HCT116 (cell line): Measurements from ENCODE around the gene LRRN3. TPM values are rescaled to one million over a fixed set of nuclear protein-coding genes. Genes with fewer than 3 reads are reported as not detected.

ENCODE experiments used
- ATAC-seq: fragments of 200-7000 bp; cut with Tn5 transposase; 2 replicates; pipeline ENCODE4 v1.9.1; 2020; ENCODE audit warnings: mild to moderate bottlenecking, moderate library complexity
- BruUV-seq: library from RNA; stranded (reverse); fragments of 400-500 nt; replicated peaks from 2 replicates; lab custom pipeline; 2021; lab: Mats Ljungman, UMichigan
- CTCF ChIA-PET: fragments of 300-600 bp; sonication (Branson Sonifier 250); formaldehyde crosslinking; loops from one replicate; lab custom pipeline; 2021; ENCODE audit warnings: antibody characterized with exemption; lab: Charles Lee
- POLR2A ChIA-PET: fragments of 300-600, 350-600 bp; sonication (Branson Sonifier 250); formaldehyde crosslinking; loops from one replicate; lab custom pipeline; 2021; ENCODE audit warnings: antibody characterized with exemption; lab: Charles Lee
- RAD21 ChIA-PET, 2 experiments: fragments of 300-600 bp; sonication (Branson Sonifier 250); formaldehyde crosslinking; loops; one replicate each; lab custom pipeline; 2023; ENCODE audit warnings: low total read pairs in 2 of 2; ENCODE audit not compliant: uncharacterized antibody in 2 of 2, unreplicated experiment in 2 of 2, low non-redundant PET in 1 of 2; lab: Charles Lee
- DNase-seq: peaks from one replicate; pipeline ENCODE4 v3.0.0-alpha.2; 2010; ENCODE audit warnings: low read depth, low spot score
- H2AFZ ChIP-seq: fragments of 200-600 bp; shearing (Covaris generic), sonication (generic); 2 replicates; pipeline ENCODE4 v1.6.1; 2017; ENCODE audit warnings: low read depth, mixed run types, mixed read lengths, antibody characterized with exemption, low read length; ENCODE audit not compliant: poor library complexity, severe bottlenecking
- H3K27ac ChIP-seq: 2 replicates; pipeline ENCODE4 v1.5.1; 2012; ENCODE audit warnings: low read depth, low read length
- H3K27me3 ChIP-seq: fragments of 200-600 bp; sonication (generic); 2 replicates; pipeline ENCODE4 v1.6.1; 2016; ENCODE audit warnings: mixed run types, low read length, mixed read lengths; ENCODE audit not compliant: insufficient read depth
- H3K36me3 ChIP-seq, 2 experiments: fragments of 200-500 bp in 1 of 2; fragments of 200-600 bp in 1 of 2; sonication (Bioruptor generic) in 1 of 2; sonication (generic) in 1 of 2; 2 replicates each; pipeline versions ENCODE4 v1.5.1 to v1.6.1; 2014 to 2016; ENCODE audit warnings: low read length in 2 of 2, inconsistent platforms in 1 of 2, mixed read lengths in 1 of 2, mixed run types in 1 of 2; ENCODE audit not compliant: insufficient read depth in 2 of 2, control insufficient read depth in 1 of 2
- H3K4me1 ChIP-seq, 2 experiments: fragments of 200-600 bp in 1 of 2; sonication (generic) in 1 of 2; 2 replicates each; pipeline versions ENCODE4 v1.5.1 to v1.6.1; 2012 to 2017; ENCODE audit warnings: low read length in 2 of 2, inconsistent platforms in 1 of 2, mild to moderate bottlenecking in 1 of 2, mixed read lengths in 1 of 2, mixed run types in 1 of 2, moderate library complexity in 1 of 2; ENCODE audit not compliant: insufficient read depth in 2 of 2, control insufficient read depth in 1 of 2
- H3K4me2 ChIP-seq: fragments of 200-600 bp; sonication (generic); 2 replicates; pipeline ENCODE4 v1.6.1; 2017; ENCODE audit warnings: mixed run types, low read length, mixed read lengths
- H3K4me3 ChIP-seq, 2 experiments: fragments of 200-600 bp in 1 of 2; sonication (generic) in 1 of 2; replicated peaks in 1 of 2; 2 replicates each; pipeline ENCODE4 v1.5.1; 2011 to 2016; ENCODE audit warnings: low read length in 2 of 2, control low read depth in 1 of 2, low read depth in 1 of 2, mild to moderate bottlenecking in 1 of 2, mixed read lengths in 1 of 2, mixed run types in 1 of 2
- H3K79me2 ChIP-seq: fragments of 200-600 bp; sonication (generic); 2 replicates; pipeline ENCODE4 v1.6.1; 2017; ENCODE audit warnings: mild to moderate bottlenecking, mixed run types, low read length, moderate library complexity, mixed read lengths; ENCODE audit not compliant: insufficient read depth
- H3K9ac ChIP-seq: fragments of 200-600 bp; sonication (generic); 2 replicates; pipeline ENCODE4 v1.6.1; 2016; ENCODE audit warnings: low read length, mixed read lengths
- H3K9me2 ChIP-seq: fragments of 200-600 bp; sonication (generic), shearing (Covaris generic); 2 replicates; pipeline ENCODE4 v1.6.1; 2017; ENCODE audit warnings: mixed run types, mild to moderate bottlenecking, moderate library complexity; ENCODE audit not compliant: insufficient read depth
- H3K9me3 ChIP-seq, 2 experiments: fragments of 200-500 bp in 1 of 2; fragments of 200-600 bp in 1 of 2; sonication (Bioruptor generic) in 1 of 2; sonication (generic) in 1 of 2; 2 replicates each; pipeline ENCODE4 v1.6.1; 2014 to 2017; ENCODE audit warnings: low read length in 2 of 2, mixed read lengths in 2 of 2, inconsistent platforms in 1 of 2, low read depth in 1 of 2, mild to moderate bottlenecking in 1 of 2, mixed run types in 1 of 2, moderate library complexity in 1 of 2; ENCODE audit not compliant: control insufficient read depth in 1 of 2, insufficient read depth in 1 of 2
- H4K20me1 ChIP-seq: fragments of 200-600 bp; sonication (generic), shearing (Covaris generic); 2 replicates; pipeline ENCODE4 v1.6.1; 2017; ENCODE audit warnings: mixed run types, mild to moderate bottlenecking, moderate library complexity; ENCODE audit not compliant: insufficient read depth
- CBX3 ChIP-seq: IDR thresholded peaks from 2 replicates; pipeline ENCODE4 v1.6.1; 2012; ENCODE audit warnings: low read depth
- EGR1 ChIP-seq: IDR thresholded peaks from 2 replicates; pipeline ENCODE4 v1.6.1; 2012; ENCODE audit warnings: low read depth
- FOSL1 ChIP-seq: IDR thresholded peaks from 2 replicates; pipeline ENCODE4 v1.6.1; 2012; ENCODE audit warnings: low read depth
- JUND ChIP-seq: IDR thresholded peaks from 2 replicates; pipeline ENCODE4 v1.6.1; 2012
- POLR2AphosphoS5 ChIP-seq: IDR thresholded peaks from 2 replicates; pipeline ENCODE4 v1.6.1; 2011; ENCODE audit warnings: mild to moderate bottlenecking, low read depth, low read length, moderate library complexity
- SP1 ChIP-seq: IDR thresholded peaks from 2 replicates; pipeline ENCODE4 v1.6.1; 2012; ENCODE audit warnings: low read depth
- SRF ChIP-seq: IDR thresholded peaks from 2 replicates; pipeline ENCODE4 v1.6.1; 2012; ENCODE audit warnings: low read depth
- ZNF274 ChIP-seq: fragments of 200-500 bp; sonication (Bioruptor generic); IDR thresholded peaks from 2 replicates; pipeline ENCODE4 v1.6.1; 2014; ENCODE audit warnings: mild to moderate bottlenecking, low read depth, low read length, inconsistent platforms
- intact Hi-C: fragments of 100-400 bp; cut with micrococcal nuclease; formaldehyde crosslinking; loops from 2 replicates; pipeline ENCODE4 v1.10.0; 2022
- total RNA-seq: library from RNA; stranded (reverse); gene quantifications from one replicate; pipeline ENCODE4 v1.2.1, GENCODE V29; 2021; ENCODE audit not compliant: unreplicated experiment
- TF ChIP-seq, protein P1 (sequence below): IDR thresholded peaks from 2 replicates; pipeline ENCODE4 v1.6.1; 2012
- TF ChIP-seq, protein P2 (sequence below), 3 experiments: fragments of 200-600 bp in 1 of 3; sonication (generic) in 1 of 3; IDR thresholded peaks in 2 of 3; conservative IDR thresholded peaks in 1 of 3; 2 replicates each; pipeline ENCODE4 v1.5.1; 2012 to 2017; ENCODE audit warnings: low read depth in 2 of 3, low read length in 2 of 3, antibody characterized with exemption in 1 of 3, borderline replicate concordance in 1 of 3, control low read depth in 1 of 3, mild to moderate bottlenecking in 1 of 3, mixed read lengths in 1 of 3, mixed run types in 1 of 3, moderate library complexity in 1 of 3; ENCODE audit not compliant: insufficient read depth in 1 of 3
- TF ChIP-seq, protein P3 (sequence below): IDR thresholded peaks from 2 replicates; pipeline ENCODE4 v1.6.1; 2012

The LRRN3 gene
- total RNA-seq, 1 experiment from 2014 or later: 0.07 TPM

DNA sequence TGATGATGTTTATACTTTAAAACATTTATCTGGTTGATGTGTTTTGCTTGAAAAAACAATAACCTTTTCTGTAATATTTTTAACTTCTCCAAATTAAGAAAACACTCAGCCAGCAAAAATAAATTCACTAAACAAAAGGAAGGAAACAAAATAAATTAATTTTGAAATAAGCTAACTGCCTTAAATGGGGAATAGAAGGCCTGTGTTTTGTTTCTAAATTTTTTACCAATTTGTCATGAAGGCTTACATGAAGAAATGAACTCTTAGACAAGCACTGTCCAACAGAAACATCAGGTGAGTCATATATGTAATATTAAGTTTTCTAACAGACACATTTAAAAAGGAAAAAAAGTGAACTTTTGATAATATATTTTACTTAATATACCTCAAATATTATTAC is 68.5 kb downstream of the LRRN3 start:
- Histone ChIP-seq H3K27ac (no peak overlapping the region), H3K9me3 (no peaks in the 10 kb centered on the region), H3K36me3 (no peaks in the 10 kb centered on the region), H2AFZ (no peak overlapping the region), H3K4me3 (no peak overlapping the region), H3K4me2 (no peak overlapping the region), H3K4me1 (no peaks in the 10 kb centered on the region), H4K20me1 (no peaks in the 10 kb centered on the region), H3K79me2 (no peaks in the 10 kb centered on the region), H3K9ac (no peak overlapping the region), H3K27me3 (no peaks in the 10 kb centered on the region), H3K9me2 (no peaks in the 10 kb centered on the region)
- BruUV-seq: no TSS peak
- ChIA-PET POLR2A (no interaction called here), CTCF (no interaction called here), RAD21 (no interaction called here)
- intact Hi-C loops: no loop called here
- no peak for ATAC-seq
- DNase-seq: no peak
- TF ChIP-seq, protein P1, sequence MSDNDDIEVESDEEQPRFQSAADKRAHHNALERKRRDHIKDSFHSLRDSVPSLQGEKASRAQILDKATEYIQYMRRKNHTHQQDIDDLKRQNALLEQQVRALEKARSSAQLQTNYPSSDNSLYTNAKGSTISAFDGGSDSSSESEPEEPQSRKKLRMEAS: no peak
- TF ChIP-seq SRF (no peak), CBX3 (no peak), JUND (no peak), ZNF274 (no peak), POLR2AphosphoS5 (no peak), SP1 (no peak), EGR1 (no peak), FOSL1 (no peak)
- TF ChIP-seq, protein P2, sequence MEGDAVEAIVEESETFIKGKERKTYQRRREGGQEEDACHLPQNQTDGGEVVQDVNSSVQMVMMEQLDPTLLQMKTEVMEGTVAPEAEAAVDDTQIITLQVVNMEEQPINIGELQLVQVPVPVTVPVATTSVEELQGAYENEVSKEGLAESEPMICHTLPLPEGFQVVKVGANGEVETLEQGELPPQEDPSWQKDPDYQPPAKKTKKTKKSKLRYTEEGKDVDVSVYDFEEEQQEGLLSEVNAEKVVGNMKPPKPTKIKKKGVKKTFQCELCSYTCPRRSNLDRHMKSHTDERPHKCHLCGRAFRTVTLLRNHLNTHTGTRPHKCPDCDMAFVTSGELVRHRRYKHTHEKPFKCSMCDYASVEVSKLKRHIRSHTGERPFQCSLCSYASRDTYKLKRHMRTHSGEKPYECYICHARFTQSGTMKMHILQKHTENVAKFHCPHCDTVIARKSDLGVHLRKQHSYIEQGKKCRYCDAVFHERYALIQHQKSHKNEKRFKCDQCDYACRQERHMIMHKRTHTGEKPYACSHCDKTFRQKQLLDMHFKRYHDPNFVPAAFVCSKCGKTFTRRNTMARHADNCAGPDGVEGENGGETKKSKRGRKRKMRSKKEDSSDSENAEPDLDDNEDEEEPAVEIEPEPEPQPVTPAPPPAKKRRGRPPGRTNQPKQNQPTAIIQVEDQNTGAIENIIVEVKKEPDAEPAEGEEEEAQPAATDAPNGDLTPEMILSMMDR (IDR thresholded peaks at IDR 0.05 in 2 of 3, conservative IDR thresholded peaks at IDR 0.05 in 1 of 3; ENCODE audit: borderline replicate concordance in 1 of 3, insufficient read depth in 1 of 3, low read depth in 2 of 3, low read length in 2 of 3): no peak
- TF ChIP-seq, protein P3, sequence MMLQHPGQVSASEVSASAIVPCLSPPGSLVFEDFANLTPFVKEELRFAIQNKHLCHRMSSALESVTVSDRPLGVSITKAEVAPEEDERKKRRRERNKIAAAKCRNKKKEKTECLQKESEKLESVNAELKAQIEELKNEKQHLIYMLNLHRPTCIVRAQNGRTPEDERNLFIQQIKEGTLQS: no peak
